BLaER1 (cell line): ENCODE results near the gene TRNP1.
A peak's percentile ranks its signal among the peaks of the same experiment; 100 is the strongest.

Source experiments
- H3K27ac ChIP-seq: shearing (Covaris generic); formaldehyde crosslinking; 2 replicates; pipeline ENCODE4 v1.8.1; 2022
- H3K27me3 ChIP-seq: shearing (Covaris generic); formaldehyde crosslinking; 2 replicates; pipeline ENCODE4 v1.8.1; 2022
- H3K36me3 ChIP-seq: shearing (Covaris generic); formaldehyde crosslinking; 2 replicates; pipeline ENCODE4 v1.8.1; 2022
- H3K4me1 ChIP-seq: shearing (Covaris generic); formaldehyde crosslinking; 2 replicates; pipeline ENCODE4 v1.8.1; 2022
- H3K4me2 ChIP-seq: shearing (Covaris generic); formaldehyde crosslinking; 2 replicates; pipeline ENCODE4 v1.8.1; 2022
- H3K4me3 ChIP-seq: shearing (Covaris generic); formaldehyde crosslinking; 2 replicates; pipeline ENCODE4 v1.8.1; 2022
- H3K9ac ChIP-seq: shearing (Covaris generic); formaldehyde crosslinking; 2 replicates; pipeline ENCODE4 v1.8.1; 2022
- H3K9me3 ChIP-seq: shearing (Covaris generic); formaldehyde crosslinking; 2 replicates; pipeline ENCODE4 v1.8.1; 2022
- H4K20me1 ChIP-seq: shearing (Covaris generic); formaldehyde crosslinking; 2 replicates; pipeline ENCODE4 v1.8.1; 2022
- Cebpa-rat ChIP-seq: shearing (Covaris generic); IDR thresholded peaks from 2 replicates; pipeline ENCODE4 v1.8.1; 2022

Gene TRNP1

GRCh38 chr1:27037518-27037917, 44.0 kb downstream of the TRNP1 start:
- no peak for TF ChIP-seq Cebpa-rat
- Histone ChIP-seq H4K20me1 (no peaks in the 10 kb centered on the region), H3K27ac (no peak overlapping the region)

GRCh38 chr1:27038020-27038419, 44.5 kb downstream of the TRNP1 start:
- no peaks in the 10 kb centered on the region for H3K36me3 ChIP-seq
- no peak overlapping the region for H3K9ac ChIP-seq
- no peak overlapping the region for H3K4me3 ChIP-seq
- H3K4me2 ChIP-seq: no peak overlapping the region
- no peak for TF ChIP-seq Cebpa-rat
- H3K27ac ChIP-seq: no peak overlapping the region
- H3K9me3 ChIP-seq: no peaks in the 10 kb centered on the region
- H3K4me1 ChIP-seq: no peaks in the 10 kb centered on the region
- H4K20me1 ChIP-seq: no peaks in the 10 kb centered on the region
- no peaks in the 10 kb centered on the region for H3K27me3 ChIP-seq

More at GRCh38 chr1:27037518-27037917, 44.0 kb downstream of the TRNP1 start:
- Histone ChIP-seq H3K4me1 (no peaks in the 10 kb centered on the region), H3K4me2 (no peak overlapping the region), H3K27me3 (no peaks in the 10 kb centered on the region), H3K9ac (no peak overlapping the region), H3K4me3 (no peak overlapping the region), H3K36me3 (no peaks in the 10 kb centered on the region), H3K9me3 (no peaks in the 10 kb centered on the region)

GRCh38 chr1:27042670-27043069, 49.2 kb downstream of the TRNP1 start:
- Histone ChIP-seq H3K27me3 (no peaks in the 10 kb centered on the region), H3K4me2 (no peak overlapping the region), H3K4me1 (peaks cover 12% of the 10 kb centered on the region), H3K36me3 (no peaks in the 10 kb centered on the region), H3K4me3 (no peak overlapping the region), H4K20me1 (no peaks in the 10 kb centered on the region), H3K9me3 (no peaks in the 10 kb centered on the region), H3K9ac (no peak overlapping the region), H3K27ac (no peak overlapping the region)
- no peak for TF ChIP-seq Cebpa-rat

- Histone ChIP-seq H3K4me1 (peaks cover 12% of the 10 kb centered on the region), H3K4me2 (peak overlapping the region; percentile 78), H4K20me1 (no peaks in the 10 kb centered on the region), H3K27ac (no peak overlapping the region), H3K36me3 (no peaks in the 10 kb centered on the region), H3K27me3 (no peaks in the 10 kb centered on the region), H3K9ac (no peak overlapping the region), H3K4me3 (no peak overlapping the region; the same call in 1 of the 2 replicates), H3K9me3 (no peaks in the 10 kb centered on the region)
- TF ChIP-seq Cebpa-rat: no peak
Observed at GRCh38 chr1:27044613-27045151, 51.2 kb downstream of the TRNP1 start.

GRCh38 chr1:27045973-27046558, 52.6 kb downstream of the TRNP1 start:
- Histone ChIP-seq H3K27me3 (no peaks in the 10 kb centered on the region), H3K4me3 (no peak overlapping the region), H4K20me1 (no peaks in the 10 kb centered on the region), H3K9ac (no peak overlapping the region), H3K36me3 (no peaks in the 10 kb centered on the region), H3K9me3 (no peaks in the 10 kb centered on the region), H3K4me2 (peak overlapping the region; percentile 78; the same call in 1 of the 2 replicates), H3K27ac (no peak overlapping the region), H3K4me1 (peaks cover 12% of the 10 kb centered on the region)
- TF ChIP-seq Cebpa-rat: no peak

GRCh38 chr1:27047914-27048313, 54.4 kb downstream of the TRNP1 start:
- peaks cover 12% of the 10 kb centered on the region for H3K4me1 ChIP-seq
- H3K9ac ChIP-seq: no peak overlapping the region
- no peaks in the 10 kb centered on the region for H3K9me3 ChIP-seq
- no peaks in the 10 kb centered on the region for H4K20me1 ChIP-seq
- H3K36me3 ChIP-seq: no peaks in the 10 kb centered on the region
- H3K27me3 ChIP-seq: no peaks in the 10 kb centered on the region
- no peak overlapping the region for H3K27ac ChIP-seq
- H3K4me2 ChIP-seq: no peak overlapping the region
- no peak for TF ChIP-seq Cebpa-rat
- H3K4me3 ChIP-seq: no peak overlapping the region

- Histone ChIP-seq H3K36me3 (no peaks in the 10 kb centered on the region), H3K27me3 (no peaks in the 10 kb centered on the region), H3K27ac (no peak overlapping the region), H3K4me3 (no peak overlapping the region), H3K4me2 (no peak overlapping the region), H3K9ac (no peak overlapping the region), H3K4me1 (peaks cover 12% of the 10 kb centered on the region), H3K9me3 (no peaks in the 10 kb centered on the region), H4K20me1 (no peaks in the 10 kb centered on the region)
- TF ChIP-seq Cebpa-rat: no peak
Observed at GRCh38 chr1:27049100-27049499, 55.6 kb downstream of the TRNP1 start.

GRCh38 chr1:27049607-27050006, 56.1 kb downstream of the TRNP1 start:
- Histone ChIP-seq H3K4me3 (no peak overlapping the region), H4K20me1 (no peaks in the 10 kb centered on the region), H3K36me3 (no peaks in the 10 kb centered on the region), H3K4me2 (no peak overlapping the region), H3K9ac (no peak overlapping the region), H3K27me3 (no peaks in the 10 kb centered on the region), H3K4me1 (peaks cover 12% of the 10 kb centered on the region), H3K27ac (no peak overlapping the region), H3K9me3 (no peaks in the 10 kb centered on the region)
- TF ChIP-seq Cebpa-rat: no peak
